PC-3 (cell line): Measurements from ENCODE around the gene TMEM114.

Source experiments
- CTCF ChIP-seq: fragments of 300-600 bp; sonication (generic); conservative IDR thresholded peaks from 2 replicates; pipeline ENCODE4 v1.5.1; 2017; ENCODE audit warnings: antibody characterized with exemption, low read depth, mild to moderate bottlenecking, low read length
- EZH2 ChIP-seq: fragments of 300-600 bp; sonication (generic); IDR thresholded peaks from one replicate; pipeline ENCODE4 v1.6.1; 2017; ENCODE audit warnings: antibody characterized with exemption, mild to moderate bottlenecking, low read length; ENCODE audit not compliant: unreplicated experiment
- EZH2phosphoT487 ChIP-seq: fragments of 300-600 bp; sonication (generic); IDR thresholded peaks from 2 replicates; pipeline ENCODE4 v1.6.1; 2018; ENCODE audit warnings: mild to moderate bottlenecking, antibody characterized with exemption, low read length, borderline replicate concordance

- TF ChIP-seq EZH2, result no peak
- no peak for TF ChIP-seq CTCF
- no peak for TF ChIP-seq EZH2phosphoT487
Observed at GRCh38 chr16:8541868-8542267, 48.4 kb downstream of the TMEM114 start.
